Bronchus fibroblast of lung (primary cell): Measurements from ENCODE around the gene DACT1. TPM values are rescaled to one million over a fixed set of nuclear protein-coding genes. Genes with fewer than 3 reads are reported as not detected.

Source experiments
- total RNA-seq: library from RNA; depleted of rRNA; stranded (reverse); fragments of >200 nt; gene quantifications from 2 replicates; pipeline ENCODE4 v1.2.3, GENCODE V29; 2015

DACT1 gene
- total RNA-seq: 1.2 and 1.9 TPM in 2 replicates

GRCh38 chr14:58637391-58638230 is at the start of gene DACT1:
Gene DACT1, plus strand, starts transcription at chr14:58637962. Its CDS starts 241 bp downstream, at chr14:58638203.

Other genes starting within 250 kb of the DACT1 start
- not detected in 2 replicates for gene TOMM20L, start 242.0 kb upstream of the DACT1 start, total RNA-seq
- gene TIMM9, start 210.4 kb upstream of the DACT1 start, total RNA-seq: 51.9 and 78.2 TPM in 2 replicates
- gene KIAA0586, start 210.2 kb upstream of the DACT1 start, total RNA-seq: 22.6 and 26.4 TPM in 2 replicates